ENCODE measurements around the gene GDAP2. TPM values are rescaled to one million over a fixed set of nuclear protein-coding genes. Genes with fewer than 3 reads are reported as not detected.

GDAP2 gene
- total and polyA plus RNA-seq, 2 donors (not counting 1 experiment from before 2014, with no cell fraction given), result 6.8 to 36.7 TPM

DNA sequence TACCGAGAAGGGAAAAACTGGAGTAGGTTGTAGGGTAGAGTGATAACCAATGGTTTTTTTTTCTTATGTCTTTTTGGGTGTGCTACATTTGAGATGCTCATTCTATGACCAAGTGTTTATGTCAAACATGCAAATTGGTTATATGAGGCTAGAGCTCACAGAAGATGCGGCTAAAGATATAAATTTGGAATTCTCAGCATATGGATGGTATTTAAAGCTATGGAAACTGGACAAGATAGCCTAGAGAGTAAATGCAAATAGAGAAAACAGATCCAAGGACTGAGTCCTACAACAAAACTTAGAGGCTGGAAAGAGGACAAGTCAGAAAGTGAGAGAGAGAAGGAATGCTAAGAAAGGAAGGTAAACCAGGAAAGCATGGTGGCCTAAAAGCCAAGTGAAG lies 7.4 kb downstream of the GDAP2 start:
- Histone ChIP-seq H3K4me3 (ENCODE audit: control extremely low read depth in 1 of 5, extremely low read depth in 1 of 5, insufficient read depth in 1 of 5, low read depth in 2 of 5, low read length in 4 of 5) (no peak overlapping the region), H3K4me1 (ENCODE audit: control insufficient read depth in 2 of 2, insufficient read depth in 2 of 2, low read length in 2 of 2) (peaks cover 3 to 7% of the 10 kb centered on the region in 2 donors), H3K9ac (ENCODE audit: low read length) (no peak overlapping the region), H3K79me2 (ENCODE audit: control insufficient read depth, insufficient read depth, low read length) (peaks cover 52% of the 10 kb centered on the region), H3K27ac (ENCODE audit: low read length in 2 of 2) (no peak overlapping the region), H3K27me3 (replicated peaks in 1 of 4; ENCODE audit: control extremely low read depth in 1 of 4, control insufficient read depth in 3 of 4, insufficient read depth in 4 of 4, low read length in 3 of 4) (no peaks in the 10 kb centered on the region), H3K36me3 (replicated peaks in 1 of 2; ENCODE audit: control extremely low read depth in 1 of 2, control insufficient read depth in 1 of 2, extremely low read depth in 1 of 2, insufficient read depth in 2 of 2, low read length in 1 of 2) (peaks cover 1 to 24% of the 10 kb centered on the region in 2 experiments), H3K4me2 (replicated peaks; ENCODE audit: low read depth, low read length, poor library complexity, severe bottlenecking) (no peak overlapping the region), H3K9me3 (ENCODE audit: control extremely low read depth in 1 of 3, control insufficient read depth in 2 of 3, insufficient read depth in 1 of 3, low read length in 2 of 3) (no peaks in the 10 kb centered on the region), H2AFZ (ENCODE audit: insufficient read depth, low read depth, low read length, poor library complexity, severe bottlenecking) (no peak overlapping the region), H4K20me1 (ENCODE audit: control insufficient read depth, insufficient read depth, low read length, poor library complexity, severe bottlenecking) (peaks cover 25% of the 10 kb centered on the region)
- TF ChIP-seq EZH2 (IDR thresholded peaks at IDR 0.05; ENCODE audit: borderline replicate concordance, insufficient read depth, low read depth, low read length, poor library complexity, severe bottlenecking), result no peak
- TF ChIP-seq, protein P1, sequence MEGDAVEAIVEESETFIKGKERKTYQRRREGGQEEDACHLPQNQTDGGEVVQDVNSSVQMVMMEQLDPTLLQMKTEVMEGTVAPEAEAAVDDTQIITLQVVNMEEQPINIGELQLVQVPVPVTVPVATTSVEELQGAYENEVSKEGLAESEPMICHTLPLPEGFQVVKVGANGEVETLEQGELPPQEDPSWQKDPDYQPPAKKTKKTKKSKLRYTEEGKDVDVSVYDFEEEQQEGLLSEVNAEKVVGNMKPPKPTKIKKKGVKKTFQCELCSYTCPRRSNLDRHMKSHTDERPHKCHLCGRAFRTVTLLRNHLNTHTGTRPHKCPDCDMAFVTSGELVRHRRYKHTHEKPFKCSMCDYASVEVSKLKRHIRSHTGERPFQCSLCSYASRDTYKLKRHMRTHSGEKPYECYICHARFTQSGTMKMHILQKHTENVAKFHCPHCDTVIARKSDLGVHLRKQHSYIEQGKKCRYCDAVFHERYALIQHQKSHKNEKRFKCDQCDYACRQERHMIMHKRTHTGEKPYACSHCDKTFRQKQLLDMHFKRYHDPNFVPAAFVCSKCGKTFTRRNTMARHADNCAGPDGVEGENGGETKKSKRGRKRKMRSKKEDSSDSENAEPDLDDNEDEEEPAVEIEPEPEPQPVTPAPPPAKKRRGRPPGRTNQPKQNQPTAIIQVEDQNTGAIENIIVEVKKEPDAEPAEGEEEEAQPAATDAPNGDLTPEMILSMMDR (IDR thresholded peaks at IDR 0.05), result no peak
- no peak for ATAC-seq (ENCODE audit: low read depth)
- intact Hi-C loops (cut with micrococcal nuclease), result no loop called here
- Mint-ChIP-seq H3K9me3 (ENCODE audit: insufficient read depth) (no peaks in the 10 kb centered on the region), H3K4me3 (no peak overlapping the region), H3K27me3 (no peaks in the 10 kb centered on the region), H3K27ac (no peak overlapping the region), H3K4me1 (peaks cover 13% of the 10 kb centered on the region)
- DNase-seq, result no peak
- WGBS (ENCODE audit: insufficient coverage), result 100% methylated on average over 1 of the region's 2 CpGs
- POLR2A ChIA-PET, result no interaction called here
- CTCF ChIA-PET, result no interaction called here

- Histone ChIP-seq H3K9ac (ENCODE audit: low read length) (no peak overlapping the region), H3K4me2 (replicated peaks; ENCODE audit: low read depth, low read length, poor library complexity, severe bottlenecking) (no peak overlapping the region), H3K4me3 (ENCODE audit: control extremely low read depth in 1 of 5, extremely low read depth in 1 of 5, insufficient read depth in 1 of 5, low read depth in 2 of 5, low read length in 4 of 5) (no peak overlapping the region), H3K79me2 (ENCODE audit: control insufficient read depth, insufficient read depth, low read length) (peaks cover 34% of the 10 kb centered on the region), H2AFZ (ENCODE audit: insufficient read depth, low read depth, low read length, poor library complexity, severe bottlenecking) (no peak overlapping the region), H3K36me3 (replicated peaks in 1 of 2; ENCODE audit: control extremely low read depth in 1 of 2, control insufficient read depth in 1 of 2, extremely low read depth in 1 of 2, insufficient read depth in 2 of 2, low read length in 1 of 2) (peaks cover under 1 to 40% of the 10 kb centered on the region in 2 experiments), H3K27ac (ENCODE audit: low read length in 2 of 2) (no peak overlapping the region), H4K20me1 (ENCODE audit: control insufficient read depth, insufficient read depth, low read length, poor library complexity, severe bottlenecking) (peaks cover 24% of the 10 kb centered on the region), H3K9me3 (ENCODE audit: control extremely low read depth in 1 of 3, control insufficient read depth in 2 of 3, insufficient read depth in 1 of 3, low read length in 2 of 3) (no peaks in the 10 kb centered on the region), H3K4me1 (ENCODE audit: control insufficient read depth in 2 of 2, insufficient read depth in 2 of 2, low read length in 2 of 2) (no peaks in the 10 kb centered on the region), H3K27me3 (replicated peaks in 1 of 4; ENCODE audit: control extremely low read depth in 1 of 4, control insufficient read depth in 3 of 4, insufficient read depth in 4 of 4, low read length in 3 of 4) (no peaks in the 10 kb centered on the region)
- H3K27me3 Mint-ChIP-seq, result no peaks in the 10 kb centered on the region
- peaks cover 2% of the 10 kb centered on the region for H3K4me1 Mint-ChIP-seq
- no peaks in the 10 kb centered on the region for H3K9me3 Mint-ChIP-seq (ENCODE audit: insufficient read depth)
- H3K4me3 Mint-ChIP-seq, result no peak overlapping the region
- H3K27ac Mint-ChIP-seq, result no peak overlapping the region
- ATAC-seq (ENCODE audit: low read depth), result no peak
- no peak for DNase-seq
- POLR2A ChIA-PET, result no interaction called here
- intact Hi-C loops (cut with micrococcal nuclease), result no loop called here
- TF ChIP-seq, protein P1 (IDR thresholded peaks at IDR 0.05), result no peak
- no peak for TF ChIP-seq EZH2 (IDR thresholded peaks at IDR 0.05; ENCODE audit: borderline replicate concordance, insufficient read depth, low read depth, low read length, poor library complexity, severe bottlenecking)
- CTCF ChIA-PET, result no interaction called here
Measured at GRCh38 chr1:117919376-117919775, 10.0 kb downstream of the GDAP2 start.

All from B cell (primary cell).